HEK293 (cell line): Measurements from ENCODE around the gene MNX1.

ENCODE experiments used
- CTCF ChIA-PET: fragments of 350-600 bp; formaldehyde crosslinking; extraction: SDS; loops from one replicate; lab custom pipeline; 2021; ENCODE audit warnings: antibody characterized with exemption; lab: Yijun Ruan, JAX
- POLR2A ChIA-PET: fragments of 300-600 bp; formaldehyde crosslinking; extraction: SDS; loops from one replicate; lab custom pipeline; 2020; ENCODE audit warnings: antibody characterized with exemption, inconsistent platforms; lab: Yijun Ruan, JAX
- H3K27ac ChIP-seq: fragments of 200-500 bp; sonication (Bioruptor generic); 2 replicates; pipeline ENCODE4 v1.5.1; 2014; ENCODE audit warnings: low read depth, low read length, control low read depth, inconsistent platforms; ENCODE audit errors: extremely low read depth
- H3K36me3 ChIP-seq, 2 experiments: fragments of 200-500 bp in 1 of 2; sonication (Bioruptor generic) in 1 of 2; 1 replicate in 1 of 2; 2 replicates in 1 of 2; pipeline ENCODE4 v1.5.1; 2014 to 2017; ENCODE audit warnings: inconsistent platforms in 2 of 2, low read length in 2 of 2; ENCODE audit not compliant: control insufficient read depth in 2 of 2, insufficient read depth in 1 of 2
- H3K4me1 ChIP-seq: fragments of 200-500 bp; sonication (Bioruptor generic); 2 replicates; pipeline ENCODE4 v1.5.1; 2014; ENCODE audit warnings: mild to moderate bottlenecking, low read length, inconsistent platforms; ENCODE audit not compliant: control insufficient read depth, insufficient read depth
- H3K4me3 ChIP-seq: 2 replicates; pipeline ENCODE4 v1.5.1; 2011; ENCODE audit warnings: low read depth, mild to moderate bottlenecking, control low read depth, low read length, moderate library complexity
- H3K9me3 ChIP-seq: fragments of 200-500 bp; sonication (Bioruptor generic); 2 replicates; pipeline ENCODE4 v1.5.1; 2014; ENCODE audit warnings: low read depth, low read length, inconsistent platforms; ENCODE audit not compliant: control insufficient read depth, insufficient read depth
- RBAK ChIP-seq: fragments of 450-650 bp; formaldehyde crosslinking; IDR thresholded peaks from 2 replicates; pipeline ENCODE4 v1.5.1; 2016; ENCODE audit warnings: missing biosample characterization, missing genetic modification characterization
- TSHZ1 ChIP-seq: fragments of 450-650 bp; formaldehyde crosslinking; IDR thresholded peaks from 2 replicates; pipeline ENCODE4 v1.5.1; 2016; ENCODE audit warnings: missing biosample characterization, missing genetic modification characterization, borderline replicate concordance
- ZBTB1 ChIP-seq: fragments of 450-650 bp; formaldehyde crosslinking; IDR thresholded peaks from 2 replicates; pipeline ENCODE4 v1.5.1; 2016; ENCODE audit warnings: missing biosample characterization, missing genetic modification characterization
- ZBTB17 ChIP-seq: fragments of 450-650 bp; formaldehyde crosslinking; IDR thresholded peaks from 2 replicates; pipeline ENCODE4 v1.5.1; 2016; ENCODE audit warnings: missing biosample characterization, missing genetic modification characterization
- ZBTB20 ChIP-seq: fragments of 450-650 bp; formaldehyde crosslinking; IDR thresholded peaks from 2 replicates; pipeline ENCODE4 v1.5.1; 2016; ENCODE audit warnings: missing biosample characterization, missing genetic modification characterization
- ZNF112 ChIP-seq: fragments of 450-650 bp; formaldehyde crosslinking; IDR thresholded peaks from 2 replicates; pipeline ENCODE4 v1.5.0; 2017; ENCODE audit warnings: missing biosample characterization, missing genetic modification characterization
- ZNF155 ChIP-seq: fragments of 450-650 bp; formaldehyde crosslinking; IDR thresholded peaks from 2 replicates; pipeline ENCODE4 v1.5.1; 2016; ENCODE audit warnings: missing biosample characterization, missing genetic modification characterization
- ZNF48 ChIP-seq: fragments of 450-650 bp; formaldehyde crosslinking; IDR thresholded peaks from 2 replicates; pipeline ENCODE4 v1.5.1; 2016; ENCODE audit warnings: missing biosample characterization, missing genetic modification characterization
- ZNF555 ChIP-seq: fragments of 450-650 bp; formaldehyde crosslinking; conservative IDR thresholded peaks from 2 replicates; pipeline ENCODE4 v1.5.1; 2017; ENCODE audit warnings: missing biosample characterization, mild to moderate bottlenecking, missing genetic modification characterization, inconsistent platforms
- ZNF792 ChIP-seq: fragments of 450-650 bp; formaldehyde crosslinking; IDR thresholded peaks from 2 replicates; pipeline ENCODE4 v1.5.1; 2016; ENCODE audit warnings: missing biosample characterization, missing genetic modification characterization
- TF ChIP-seq, protein P1 (sequence below): fragments of 450-650 bp; formaldehyde crosslinking; IDR thresholded peaks from 2 replicates; pipeline ENCODE4 v1.5.1; 2016; ENCODE audit warnings: missing biosample characterization, missing genetic modification characterization
- TF ChIP-seq, protein P2 (sequence below): fragments of 450-650 bp; formaldehyde crosslinking; conservative IDR thresholded peaks from 2 replicates; pipeline ENCODE4 v1.5.1; 2016; ENCODE audit warnings: low read depth, missing biosample characterization, missing genetic modification characterization
- TF ChIP-seq, protein P3 (sequence below): fragments of 450-650 bp; formaldehyde crosslinking; IDR thresholded peaks from 2 replicates; pipeline ENCODE4 v1.5.1; 2016; ENCODE audit warnings: missing biosample characterization, missing genetic modification characterization, low read depth
- TF ChIP-seq, protein P4 (sequence below): fragments of 450-650 bp; formaldehyde crosslinking; IDR thresholded peaks from 2 replicates; pipeline ENCODE4 v1.5.1; 2016; ENCODE audit warnings: missing biosample characterization, missing genetic modification characterization

The MNX1 gene

DNA sequence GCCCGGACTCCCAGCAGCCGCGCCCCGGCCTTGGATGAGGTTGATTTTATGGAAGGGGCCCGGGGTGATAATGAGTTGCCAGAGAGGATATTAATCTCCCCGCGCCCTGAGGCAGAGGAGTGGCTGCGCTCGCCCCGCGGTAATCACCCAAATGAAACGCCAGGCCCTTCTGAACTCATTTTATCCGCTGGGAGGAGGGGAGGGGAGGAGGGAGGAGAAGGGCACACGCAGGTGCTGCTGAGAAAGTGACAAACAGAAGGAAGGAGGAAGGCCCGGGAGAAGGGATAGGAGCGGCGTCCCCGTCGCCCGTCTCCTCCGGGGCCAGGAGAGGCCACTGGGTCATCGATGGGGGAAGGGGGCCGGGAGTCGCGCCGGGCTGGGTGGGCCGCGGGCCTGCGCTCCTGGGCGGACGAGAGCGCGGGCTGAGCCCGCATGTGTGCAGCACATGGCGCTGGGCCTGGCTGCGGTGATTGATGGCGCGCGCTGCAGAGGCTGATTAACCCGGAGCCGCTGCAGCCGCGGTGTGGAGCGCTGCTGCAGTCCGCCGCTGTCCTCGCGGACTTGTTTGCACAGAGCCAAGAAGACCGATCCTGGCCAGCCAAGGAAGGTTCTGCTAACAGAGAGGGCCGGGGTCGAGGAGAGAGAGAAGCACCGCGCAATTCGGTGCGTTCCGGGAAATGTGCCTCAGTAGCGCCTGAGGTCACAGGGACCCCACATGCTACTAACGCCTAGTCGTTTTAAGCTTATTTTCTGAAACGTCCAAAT lies 6.5 kb downstream of the MNX1 start (continued):
- TF ChIP-seq TSHZ1 (tag by site-specific recombination) = 0 out of 2 replicates have a peak, but pooled peaks have one; percentile 48
- no peak for TF ChIP-seq ZNF555
- TF ChIP-seq, protein P1, sequence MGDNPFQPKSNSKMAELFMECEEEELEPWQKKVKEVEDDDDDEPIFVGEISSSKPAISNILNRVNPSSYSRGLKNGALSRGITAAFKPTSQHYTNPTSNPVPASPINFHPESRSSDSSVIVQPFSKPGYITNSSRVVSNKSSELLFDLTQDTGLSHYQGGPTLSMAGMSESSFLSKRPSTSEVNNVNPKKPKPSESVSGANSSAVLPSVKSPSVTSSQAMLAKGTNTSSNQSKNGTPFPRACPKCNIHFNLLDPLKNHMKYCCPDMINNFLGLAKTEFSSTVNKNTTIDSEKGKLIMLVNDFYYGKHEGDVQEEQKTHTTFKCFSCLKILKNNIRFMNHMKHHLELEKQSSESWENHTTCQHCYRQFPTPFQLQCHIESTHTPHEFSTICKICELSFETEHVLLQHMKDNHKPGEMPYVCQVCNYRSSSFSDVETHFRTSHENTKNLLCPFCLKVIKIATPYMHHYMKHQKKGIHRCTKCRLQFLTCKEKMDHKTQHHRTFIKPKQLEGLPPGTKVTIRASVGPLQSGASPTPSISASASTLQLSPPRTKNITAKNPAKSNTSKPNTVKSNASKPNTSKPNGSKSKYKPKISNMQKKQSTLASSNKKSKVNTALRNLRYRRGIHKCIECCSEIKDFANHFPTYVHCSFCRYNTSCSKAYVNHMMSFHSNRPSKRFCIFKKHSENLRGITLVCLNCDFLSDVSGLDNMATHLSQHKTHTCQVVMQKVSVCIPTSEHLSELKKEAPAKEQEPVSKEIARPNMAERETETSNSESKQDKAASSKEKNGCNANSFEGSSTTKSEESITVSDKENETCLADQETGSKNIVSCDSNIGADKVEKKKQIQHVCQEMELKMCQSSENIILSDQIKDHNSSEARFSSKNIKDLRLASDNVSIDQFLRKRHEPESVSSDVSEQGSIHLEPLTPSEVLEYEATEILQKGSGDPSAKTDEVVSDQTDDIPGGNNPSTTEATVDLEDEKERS = no peak
- no peak for TF ChIP-seq ZNF155 (tag by site-specific recombination)
- TF ChIP-seq ZBTB17 = no peak
- no peak for TF ChIP-seq ZBTB1
- TF ChIP-seq, protein P2, sequence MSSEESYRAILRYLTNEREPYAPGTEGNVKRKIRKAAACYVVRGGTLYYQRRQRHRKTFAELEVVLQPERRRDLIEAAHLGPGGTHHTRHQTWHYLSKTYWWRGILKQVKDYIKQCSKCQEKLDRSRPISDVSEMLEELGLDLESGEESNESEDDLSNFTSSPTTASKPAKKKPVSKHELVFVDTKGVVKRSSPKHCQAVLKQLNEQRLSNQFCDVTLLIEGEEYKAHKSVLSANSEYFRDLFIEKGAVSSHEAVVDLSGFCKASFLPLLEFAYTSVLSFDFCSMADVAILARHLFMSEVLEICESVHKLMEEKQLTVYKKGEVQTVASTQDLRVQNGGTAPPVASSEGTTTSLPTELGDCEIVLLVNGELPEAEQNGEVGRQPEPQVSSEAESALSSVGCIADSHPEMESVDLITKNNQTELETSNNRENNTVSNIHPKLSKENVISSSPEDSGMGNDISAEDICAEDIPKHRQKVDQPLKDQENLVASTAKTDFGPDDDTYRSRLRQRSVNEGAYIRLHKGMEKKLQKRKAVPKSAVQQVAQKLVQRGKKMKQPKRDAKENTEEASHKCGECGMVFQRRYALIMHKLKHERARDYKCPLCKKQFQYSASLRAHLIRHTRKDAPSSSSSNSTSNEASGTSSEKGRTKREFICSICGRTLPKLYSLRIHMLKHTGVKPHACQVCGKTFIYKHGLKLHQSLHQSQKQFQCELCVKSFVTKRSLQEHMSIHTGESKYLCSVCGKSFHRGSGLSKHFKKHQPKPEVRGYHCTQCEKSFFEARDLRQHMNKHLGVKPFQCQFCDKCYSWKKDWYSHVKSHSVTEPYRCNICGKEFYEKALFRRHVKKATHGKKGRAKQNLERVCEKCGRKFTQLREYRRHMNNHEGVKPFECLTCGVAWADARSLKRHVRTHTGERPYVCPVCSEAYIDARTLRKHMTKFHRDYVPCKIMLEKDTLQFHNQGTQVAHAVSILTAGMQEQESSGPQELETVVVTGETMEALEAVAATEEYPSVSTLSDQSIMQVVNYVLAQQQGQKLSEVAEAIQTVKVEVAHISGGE = no peak
- TF ChIP-seq, protein P3, sequence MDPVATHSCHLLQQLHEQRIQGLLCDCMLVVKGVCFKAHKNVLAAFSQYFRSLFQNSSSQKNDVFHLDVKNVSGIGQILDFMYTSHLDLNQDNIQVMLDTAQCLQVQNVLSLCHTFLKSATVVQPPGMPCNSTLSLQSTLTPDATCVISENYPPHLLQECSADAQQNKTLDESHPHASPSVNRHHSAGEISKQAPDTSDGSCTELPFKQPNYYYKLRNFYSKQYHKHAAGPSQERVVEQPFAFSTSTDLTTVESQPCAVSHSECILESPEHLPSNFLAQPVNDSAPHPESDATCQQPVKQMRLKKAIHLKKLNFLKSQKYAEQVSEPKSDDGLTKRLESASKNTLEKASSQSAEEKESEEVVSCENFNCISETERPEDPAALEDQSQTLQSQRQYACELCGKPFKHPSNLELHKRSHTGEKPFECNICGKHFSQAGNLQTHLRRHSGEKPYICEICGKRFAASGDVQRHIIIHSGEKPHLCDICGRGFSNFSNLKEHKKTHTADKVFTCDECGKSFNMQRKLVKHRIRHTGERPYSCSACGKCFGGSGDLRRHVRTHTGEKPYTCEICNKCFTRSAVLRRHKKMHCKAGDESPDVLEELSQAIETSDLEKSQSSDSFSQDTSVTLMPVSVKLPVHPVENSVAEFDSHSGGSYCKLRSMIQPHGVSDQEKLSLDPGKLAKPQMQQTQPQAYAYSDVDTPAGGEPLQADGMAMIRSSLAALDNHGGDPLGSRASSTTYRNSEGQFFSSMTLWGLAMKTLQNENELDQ (tag by site-specific recombination) = no peak
- TF ChIP-seq ZBTB20 (tag by site-specific recombination) = peak; percentile 64
- no peak for TF ChIP-seq ZNF48 (tag by site-specific recombination)
- no peak for TF ChIP-seq ZNF112 (tag by site-specific recombination)
- TF ChIP-seq ZNF792 (tag by site-specific recombination) = no peak

- TF ChIP-seq, protein P4, sequence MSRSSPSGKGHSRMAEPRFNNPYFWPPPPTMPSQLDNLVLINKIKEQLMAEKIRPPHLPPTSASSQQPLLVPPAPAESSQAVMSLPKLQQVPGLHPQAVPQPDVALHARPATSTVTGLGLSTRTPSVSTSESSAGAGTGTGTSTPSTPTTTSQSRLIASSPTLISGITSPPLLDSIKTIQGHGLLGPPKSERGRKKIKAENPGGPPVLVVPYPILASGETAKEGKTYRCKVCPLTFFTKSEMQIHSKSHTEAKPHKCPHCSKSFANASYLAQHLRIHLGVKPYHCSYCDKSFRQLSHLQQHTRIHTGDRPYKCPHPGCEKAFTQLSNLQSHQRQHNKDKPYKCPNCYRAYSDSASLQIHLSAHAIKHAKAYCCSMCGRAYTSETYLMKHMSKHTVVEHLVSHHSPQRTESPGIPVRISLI (tag by site-specific recombination) = peak; percentile 67; the same call in 1 of the 2 replicates
- no peak for TF ChIP-seq RBAK (tag by site-specific recombination)
- ChIA-PET POLR2A (no interaction called here), CTCF (no interaction called here)
- Histone ChIP-seq H3K36me3 (peaks cover 0 to 27% of the 10 kb centered on the region in 2 experiments; a peak in 2 of 3 replicates), H3K9me3 (no peaks in the 10 kb centered on the region), H3K27ac (no peak overlapping the region), H3K4me3 (no peak overlapping the region), H3K4me1 (peaks cover 9% of the 10 kb centered on the region; the same call in 1 of the 2 replicates)
Observed at GRCh38 chr7:157003445-157003755, 7.1 kb downstream of the MNX1 start.
